Natural killer cell treated with Interleukin-12 subunit alpha and Interleukin-12 subunit beta and Interleukin-15 and Interleukin-18, amount 100 ng/mL, for 72 hours (primary cell): Measurements from ENCODE around the gene EP400. TPM values are rescaled to one million over a fixed set of nuclear protein-coding genes. Genes with fewer than 3 reads are reported as not detected.
"Not testable (repeated sequence)": the region's sequence is repeated elsewhere in the genome, so short reads cannot be mapped to it uniquely, and the experiment has no call there.

Experiments
- ATAC-seq, 2 donors: fragments of 150-1000 bp; cut with Tn5 transposase in 1 of 2; sonication (Bioruptor Pico), chemical (Tn5 transposase) in 1 of 2; 2 replicates each; pipeline ENCODE4 v1.10.0; 2021
- DNase-seq: peaks from one replicate; pipeline ENCODE4 v3.0.0; 2022; ENCODE audit warnings: low spot score
- H3K27ac Mint-ChIP-seq, 2 donors: 1 replicate in 1 of 2; 2 replicates in 1 of 2; pipeline ENCODE4 v1.8.0; 2022; ENCODE audit warnings: mixed read lengths in 2 of 2, mild to moderate bottlenecking in 1 of 2, moderate library complexity in 1 of 2
- H3K27me3 Mint-ChIP-seq, 2 donors: 1 replicate in 1 of 2; 2 replicates in 1 of 2; pipeline ENCODE4 v1.8.0; 2022; ENCODE audit warnings: mixed read lengths in 2 of 2
- H3K36me3 Mint-ChIP-seq: one replicate; pipeline ENCODE4 v1.8.0; 2022; ENCODE audit warnings: mixed read lengths
- H3K4me1 Mint-ChIP-seq, 2 donors: 1 replicate in 1 of 2; 2 replicates in 1 of 2; pipeline ENCODE4 v1.8.0; 2022; ENCODE audit warnings: low read depth in 2 of 2, mixed read lengths in 2 of 2, mild to moderate bottlenecking in 1 of 2
- H3K4me3 Mint-ChIP-seq: one replicate; pipeline ENCODE4 v1.8.0; 2022; ENCODE audit warnings: mixed read lengths
- H3K9me3 Mint-ChIP-seq: 2 replicates; pipeline ENCODE4 v1.8.0; 2022; ENCODE audit warnings: mixed read lengths
- total RNA-seq, 2 donors: library from RNA; stranded (reverse); gene quantifications; one replicate each; pipeline ENCODE4 v1.2.3, GENCODE V29; 2022

The EP400 gene
- total RNA-seq, 2 donors from 2014 or later, result 53.5 to 106 TPM

DNA sequence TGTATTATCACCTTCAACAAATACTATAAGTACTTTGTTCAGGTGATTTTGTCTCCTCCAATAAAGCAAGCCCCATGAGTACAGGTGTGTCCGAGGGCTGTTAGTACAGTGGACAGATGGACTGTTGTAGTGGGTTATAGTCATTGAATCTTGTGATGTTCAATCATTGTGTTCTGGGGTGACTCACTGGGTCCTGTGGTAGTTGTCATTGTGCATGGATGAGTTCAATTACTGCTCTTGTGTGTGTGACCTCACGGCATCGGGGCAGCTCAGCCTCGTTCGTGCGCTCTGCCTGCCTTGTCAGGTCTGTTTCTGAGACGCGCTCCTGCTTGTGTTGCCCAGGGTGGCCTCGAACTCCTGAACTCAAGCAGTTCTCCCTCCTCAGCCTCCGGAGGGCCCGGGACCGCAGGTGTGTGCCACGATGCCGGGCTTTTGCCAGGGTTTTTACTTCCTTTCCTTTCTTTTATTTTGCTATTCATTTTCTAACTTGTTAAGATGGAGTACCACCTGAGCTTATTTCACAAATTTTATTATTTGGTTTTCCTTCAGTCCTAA lies 122.2 kb downstream of the EP400 start:
- no peaks in the 10 kb centered on the region for H3K9me3 Mint-ChIP-seq
- H3K27ac Mint-ChIP-seq, result no peak overlapping the region
- DNase-seq (no peak), ATAC-seq (no peak)
- peaks cover 21% of the 10 kb centered on the region for H3K36me3 Mint-ChIP-seq
- no peaks in the 10 kb centered on the region for H3K27me3 Mint-ChIP-seq
- H3K4me1 Mint-ChIP-seq, result peaks cover 0 to 5% of the 10 kb centered on the region in 2 donors
- no peak overlapping the region for H3K4me3 Mint-ChIP-seq

DNA sequence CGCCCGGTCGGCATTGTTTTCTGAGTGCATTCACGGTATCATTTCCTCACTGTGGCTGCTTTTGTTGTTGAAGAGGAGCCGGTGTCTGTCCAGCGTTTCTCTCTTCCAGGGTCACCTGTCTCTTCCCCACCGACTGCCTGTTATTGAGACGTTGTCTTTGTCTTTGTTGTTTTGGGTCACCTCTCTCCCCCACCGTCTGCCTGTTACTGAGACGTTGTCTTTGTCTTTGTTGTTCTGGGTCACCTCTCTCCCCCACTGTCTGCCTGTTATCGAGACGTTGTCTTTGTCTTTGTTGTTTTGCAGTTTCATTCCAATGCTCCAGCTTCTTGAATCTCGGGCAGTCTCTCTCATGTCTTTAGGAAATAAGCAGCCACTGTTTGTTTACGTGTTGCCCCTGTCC lies 124.5 kb downstream of the EP400 start:
- no peaks in the 10 kb centered on the region for H3K9me3 Mint-ChIP-seq
- no peak for ATAC-seq
- H3K27ac Mint-ChIP-seq, result no peak overlapping the region
- no peak for DNase-seq
- no peaks in the 10 kb centered on the region for H3K27me3 Mint-ChIP-seq
- H3K36me3 Mint-ChIP-seq, result peaks cover 21% of the 10 kb centered on the region
- no peak overlapping the region for H3K4me3 Mint-ChIP-seq
- H3K4me1 Mint-ChIP-seq, result peaks cover 0 to 3% of the 10 kb centered on the region in 2 donors

DNA sequence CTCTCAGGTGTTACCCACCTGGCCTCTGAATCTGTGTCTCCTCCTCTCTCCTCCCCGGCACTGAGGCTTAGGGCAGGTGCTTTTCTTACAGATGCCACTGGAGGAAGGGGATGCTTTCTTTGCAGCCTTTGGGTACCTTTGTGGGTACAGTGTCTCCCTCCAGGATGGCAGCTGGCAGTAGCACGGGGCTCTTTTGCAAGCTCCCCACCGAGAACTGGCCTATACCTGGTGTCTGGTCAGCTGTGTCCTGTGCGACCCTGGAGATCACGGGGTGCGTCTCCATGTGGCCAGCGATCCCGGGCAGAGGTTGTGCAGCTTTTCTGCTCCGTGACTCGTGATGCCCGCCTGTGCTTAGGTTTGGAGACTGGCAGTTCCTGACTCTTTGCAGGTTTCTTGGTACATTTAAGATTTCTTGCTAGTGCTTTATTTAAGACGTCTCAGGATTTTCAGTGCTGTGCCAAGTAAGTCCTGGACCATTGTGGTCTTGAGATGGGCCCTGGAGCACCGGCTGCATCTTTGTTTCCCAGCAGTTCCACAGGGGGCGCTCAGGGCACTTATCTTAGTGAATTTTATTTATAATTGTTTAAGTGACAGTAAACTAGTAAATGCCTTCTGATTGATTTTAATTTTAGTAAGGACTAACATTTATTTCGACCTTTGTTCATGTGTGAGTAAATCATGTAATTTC lies 125.4 kb downstream of the EP400 start:
- no peaks in the 10 kb centered on the region for H3K27me3 Mint-ChIP-seq
- H3K36me3 Mint-ChIP-seq, result peaks cover 21% of the 10 kb centered on the region
- DNase-seq, result no peak
- ATAC-seq, result no peak
- peaks cover 0 to 3% of the 10 kb centered on the region in 2 donors for H3K4me1 Mint-ChIP-seq
- no peak overlapping the region for H3K27ac Mint-ChIP-seq
- no peaks in the 10 kb centered on the region for H3K9me3 Mint-ChIP-seq
- no peak overlapping the region for H3K4me3 Mint-ChIP-seq

DNA sequence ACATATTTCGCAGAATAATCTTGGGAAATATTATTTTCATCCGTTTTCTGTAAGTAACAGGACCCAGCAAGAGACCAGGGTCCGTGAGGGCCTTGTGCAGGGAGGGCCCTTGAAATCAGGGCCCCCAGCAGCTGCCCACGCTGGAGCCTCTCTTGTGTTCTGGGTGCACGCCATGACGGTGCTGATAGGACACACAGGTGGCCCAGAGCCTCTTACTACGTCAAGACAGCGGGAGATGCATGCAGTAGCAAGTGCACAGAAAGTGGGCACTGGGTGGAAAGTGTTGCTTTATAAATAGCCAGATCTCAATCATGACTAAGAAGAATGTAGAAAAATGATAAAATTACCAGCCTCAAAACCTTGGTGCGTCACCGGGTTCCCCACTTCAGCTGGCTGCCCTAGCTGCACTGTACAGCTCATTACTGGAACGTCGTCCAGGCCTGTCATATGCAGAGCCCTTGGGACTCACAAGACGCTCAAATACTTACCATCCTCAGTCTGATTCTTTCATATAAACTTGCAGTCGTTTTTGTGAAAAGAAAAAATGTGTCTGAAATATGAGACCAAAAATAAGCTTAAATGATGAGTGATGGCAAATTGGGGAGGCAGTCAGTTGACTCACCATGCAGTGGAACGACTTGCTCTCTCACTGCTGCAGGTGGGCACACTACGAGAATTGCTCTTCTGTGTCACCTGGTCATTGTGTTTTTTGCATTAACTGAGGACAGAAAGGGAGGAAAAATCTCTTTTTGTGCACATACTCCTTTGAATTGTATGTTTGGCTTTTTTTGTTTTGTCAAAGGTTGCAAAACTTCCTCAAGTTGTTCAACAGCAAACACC lies 126.2 kb downstream of the EP400 start:
- Mint-ChIP-seq H3K36me3 (peaks cover 21% of the 10 kb centered on the region), H3K27me3 (no peaks in the 10 kb centered on the region), H3K27ac (no peak overlapping the region), H3K4me1 (peaks cover 0 to 3% of the 10 kb centered on the region in 2 donors), H3K9me3 (no peaks in the 10 kb centered on the region), H3K4me3 (no peak overlapping the region)
- DNase-seq, result no peak
- ATAC-seq, result no peak

GRCh38 chr12:132076711-132077110 lies 127.0 kb downstream of the EP400 start:
- Mint-ChIP-seq H3K4me1 (peaks cover 0 to 3% of the 10 kb centered on the region in 2 donors), H3K4me3 (no peak overlapping the region), H3K27ac (no peak overlapping the region), H3K27me3 (no peaks in the 10 kb centered on the region), H3K36me3 (peaks cover 17% of the 10 kb centered on the region), H3K9me3 (no peaks in the 10 kb centered on the region)
- no peak for DNase-seq
- ATAC-seq, result no peak

DNA sequence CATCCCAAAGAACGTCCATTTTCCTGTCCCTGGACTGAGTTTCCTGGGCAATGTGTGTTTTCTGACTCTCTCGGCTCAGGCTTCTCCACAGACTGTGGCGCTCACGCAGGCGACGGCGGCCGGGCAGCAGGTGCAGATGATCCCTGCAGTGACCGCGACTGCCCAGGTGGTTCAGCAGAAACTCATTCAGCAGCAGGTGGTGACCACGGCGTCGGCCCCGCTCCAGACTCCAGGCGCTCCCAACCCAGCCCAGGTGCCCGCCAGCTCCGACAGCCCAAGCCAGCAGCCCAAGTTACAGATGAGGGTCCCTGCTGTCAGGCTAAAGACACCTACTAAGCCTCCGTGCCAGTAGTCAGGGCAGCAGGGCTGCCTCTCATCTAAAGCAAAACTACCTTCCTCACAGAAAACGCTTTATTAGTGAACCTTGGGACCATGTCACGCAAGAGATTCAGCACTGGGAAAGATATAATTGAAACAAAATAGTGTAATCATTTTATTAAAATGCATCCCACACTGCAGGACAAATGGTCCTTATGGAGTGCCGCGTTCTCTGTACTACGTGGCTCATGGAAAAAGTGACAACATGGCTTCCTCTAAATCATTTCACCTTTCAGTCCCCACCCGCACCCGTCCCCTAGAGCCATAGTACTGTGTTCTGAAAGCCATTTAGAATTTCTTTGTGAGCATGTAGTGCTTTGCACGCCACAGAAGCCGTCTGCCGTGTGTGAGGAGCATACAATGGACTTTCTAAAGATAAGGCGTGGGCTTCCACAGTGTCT lies 127.8 kb downstream of the EP400 start:
- Mint-ChIP-seq H3K4me1 (peaks cover 0 to 3% of the 10 kb centered on the region in 2 donors), H3K27ac (no peak overlapping the region), H3K9me3 (no peaks in the 10 kb centered on the region), H3K4me3 (no peak overlapping the region), H3K36me3 (peaks cover 12% of the 10 kb centered on the region), H3K27me3 (no peaks in the 10 kb centered on the region)
- ATAC-seq (no peak), DNase-seq (no peak)

DNA sequence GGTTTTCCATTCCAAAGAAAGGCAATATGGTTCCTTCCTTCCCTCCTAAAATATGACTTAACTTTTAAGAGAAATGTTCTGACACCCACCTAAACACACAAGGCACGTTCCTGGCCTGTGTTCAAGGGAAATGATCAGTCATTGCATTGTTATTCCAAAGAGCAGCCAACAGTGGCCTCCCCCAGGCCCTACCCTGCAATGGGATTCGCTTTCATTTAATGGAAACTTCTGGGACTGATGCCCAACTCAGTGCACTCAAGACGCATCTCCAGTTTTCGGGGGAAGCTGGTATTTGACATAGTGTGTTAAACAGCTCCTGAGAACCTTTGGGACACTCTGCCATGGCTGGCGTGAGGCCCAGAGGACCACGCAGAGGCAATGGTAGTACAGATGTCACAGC lies 128.4 kb downstream of the EP400 start:
- Mint-ChIP-seq H3K27ac (no peak overlapping the region), H3K4me1 (peaks cover under 1 to 3% of the 10 kb centered on the region in 2 donors), H3K4me3 (no peak overlapping the region), H3K27me3 (no peaks in the 10 kb centered on the region), H3K36me3 (peaks cover 7% of the 10 kb centered on the region), H3K9me3 (no peaks in the 10 kb centered on the region)
- DNase-seq, result no peak
- no peak for ATAC-seq

GRCh38 chr12:132079200-132079599 lies 129.5 kb downstream of the EP400 start:
- Mint-ChIP-seq H3K9me3 (no peaks in the 10 kb centered on the region), H3K4me3 (no peak overlapping the region), H3K36me3 (peaks cover 6% of the 10 kb centered on the region), H3K4me1 (peaks cover 9% of the 10 kb centered on the region in 2 donors), H3K27ac (no peak overlapping the region), H3K27me3 (no peaks in the 10 kb centered on the region)
- DNase-seq (no peak), ATAC-seq (no peak)

DNA sequence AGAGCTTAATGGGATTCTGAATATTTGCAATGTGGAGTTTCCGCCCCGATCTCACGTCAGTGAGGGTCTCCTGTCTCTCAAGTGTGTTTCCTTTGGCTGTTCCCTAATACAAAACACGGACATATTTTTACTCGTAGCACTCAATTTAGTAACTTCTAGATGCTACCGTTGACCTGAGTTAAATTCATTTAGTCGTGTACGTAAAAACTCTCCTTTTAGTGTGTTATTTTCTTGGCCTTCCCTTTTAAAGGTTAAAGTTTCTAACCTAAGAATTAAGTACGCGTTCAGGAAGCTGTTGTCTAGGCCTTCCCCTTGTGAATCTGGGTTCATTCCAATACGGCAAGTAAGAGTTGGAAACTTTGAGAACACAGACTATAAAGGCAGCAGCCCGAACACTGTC lies 130.0 kb downstream of the EP400 start:
- Mint-ChIP-seq H3K36me3 (peaks cover 1% of the 10 kb centered on the region), H3K9me3 (no peaks in the 10 kb centered on the region), H3K27ac (no peak overlapping the region), H3K27me3 (no peaks in the 10 kb centered on the region), H3K4me1 (peaks cover 6 to 9% of the 10 kb centered on the region in 2 donors), H3K4me3 (no peak overlapping the region)
- ATAC-seq (no peak), DNase-seq (no peak)

- H3K27me3 Mint-ChIP-seq, H3K9me3 Mint-ChIP-seq, DNase-seq, H3K36me3 Mint-ChIP-seq, H3K27ac Mint-ChIP-seq, H3K4me3 Mint-ChIP-seq, ATAC-seq: not testable (repeated sequence)
- peaks cover 13 to 16% of the 10 kb centered on the region in 2 donors for H3K4me1 Mint-ChIP-seq
Observed at GRCh38 chr12:132080515-132080914, 130.8 kb downstream of the EP400 start.

GRCh38 chr12:132081423-132081822 lies 131.7 kb downstream of the EP400 start:
- no peak overlapping the region for H3K27ac Mint-ChIP-seq
- H3K36me3 Mint-ChIP-seq, result peaks cover 8% of the 10 kb centered on the region
- DNase-seq, result no peak
- no peak for ATAC-seq
- no peaks in the 10 kb centered on the region for H3K9me3 Mint-ChIP-seq
- no peak overlapping the region for H3K4me3 Mint-ChIP-seq
- no peaks in the 10 kb centered on the region for H3K27me3 Mint-ChIP-seq
- H3K4me1 Mint-ChIP-seq, result peaks cover 18 to 20% of the 10 kb centered on the region in 2 donors

DNA sequence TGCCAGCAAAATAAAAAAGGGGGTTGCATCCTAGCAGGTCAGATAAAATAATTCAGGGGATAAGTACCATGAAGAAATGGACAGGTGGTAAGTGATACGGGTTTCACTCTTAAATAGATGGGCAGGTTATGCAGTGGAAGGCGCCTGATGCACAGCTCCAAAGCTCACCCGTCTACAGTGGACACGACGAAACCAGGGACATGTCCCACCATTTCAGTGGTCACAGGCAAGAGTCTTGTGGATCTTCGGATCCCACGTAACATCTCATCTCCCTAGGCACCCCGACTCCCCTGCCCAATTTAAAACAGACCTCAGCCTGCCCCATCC lies 133.8 kb downstream of the EP400 start:
- DNase-seq (no peak), ATAC-seq (no peak)
- H3K36me3 Mint-ChIP-seq, result peaks cover 8% of the 10 kb centered on the region
- peak overlapping the region; percentile 88 for H3K4me3 Mint-ChIP-seq
- peaks cover 22 to 24% of the 10 kb centered on the region in 2 donors for H3K4me1 Mint-ChIP-seq
- H3K27me3 Mint-ChIP-seq, result no peaks in the 10 kb centered on the region
- no peaks in the 10 kb centered on the region for H3K9me3 Mint-ChIP-seq
- H3K27ac Mint-ChIP-seq, result peak overlapping the region; percentile 41 to 87

DNA sequence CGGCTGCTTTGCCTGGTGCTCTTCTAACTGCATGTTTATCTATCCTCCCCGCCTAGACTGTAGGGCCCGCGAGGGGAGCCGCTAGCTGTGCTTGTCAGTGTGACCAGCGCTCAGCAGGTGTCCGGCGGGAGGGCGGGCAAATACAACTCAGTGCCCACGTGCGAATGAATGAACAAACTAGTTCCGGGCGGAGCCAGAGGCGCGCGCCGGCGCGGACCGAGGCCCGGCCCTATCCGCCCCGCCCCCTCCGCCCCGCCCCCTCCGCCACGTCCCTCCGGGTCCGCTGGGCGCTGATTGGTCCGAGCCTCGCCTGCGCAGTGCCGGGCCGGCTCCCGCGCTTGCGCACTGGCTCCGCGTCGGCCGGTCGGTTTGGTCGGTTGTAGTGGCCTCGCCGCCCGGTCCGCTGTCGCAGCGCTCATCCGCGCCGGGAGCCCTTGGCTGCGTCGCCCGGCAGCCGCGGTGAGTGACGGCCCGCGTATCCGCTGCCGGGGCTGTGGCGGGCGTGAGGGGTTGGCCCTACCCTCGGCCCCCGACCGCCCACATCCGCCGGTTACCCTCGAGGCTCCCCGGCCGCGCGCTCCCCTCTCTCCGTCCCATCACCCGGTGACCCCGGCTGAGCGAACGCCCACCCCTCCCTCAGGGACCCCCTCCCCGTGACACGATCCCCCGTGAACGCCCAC lies 134.3 kb downstream of the EP400 start:
- ATAC-seq (peak; percentile 95), DNase-seq (peak; percentile 94)
- Mint-ChIP-seq H3K27me3 (no peaks in the 10 kb centered on the region), H3K36me3 (peaks cover 8% of the 10 kb centered on the region), H3K4me1 (peaks cover 22 to 24% of the 10 kb centered on the region in 2 donors), H3K27ac (peak overlapping the region; percentile 41 to 87), H3K9me3 (no peaks in the 10 kb centered on the region), H3K4me3 (peak overlapping the region; percentile 91)
